Sigmoid colon (tissue), 4 donors: ENCODE data around the gene PTGES2.

Experiments used
- CTCF ChIP-seq, 4 experiments: fragments of 450-650 bp in 3 of 4; fragments of 200-600 bp in 1 of 4; IDR thresholded peaks; one replicate each; pipeline ENCODE4 v1.5.1; 2016 to 2019; ENCODE audit warnings: antibody characterized with exemption in 4 of 4, mild to moderate bottlenecking in 3 of 4, moderate library complexity in 2 of 4
- EP300 ChIP-seq, 4 donors: sonication (generic); formaldehyde crosslinking; IDR thresholded peaks; one replicate each; pipeline ENCODE4 v1.6.1; 2017; ENCODE audit warnings: antibody characterized with exemption in 4 of 4
- POLR2A ChIP-seq, 2 donors: fragments of 450-650 bp; IDR thresholded peaks; one replicate each; pipeline ENCODE4 v1.6.1; 2016; ENCODE audit warnings: antibody characterized with exemption in 2 of 2, mild to moderate bottlenecking in 2 of 2, moderate library complexity in 2 of 2
- POLR2AphosphoS5 ChIP-seq, 4 donors: sonication (generic); formaldehyde crosslinking; IDR thresholded peaks; one replicate each; pipeline ENCODE4 v1.6.1; 2017; ENCODE audit warnings: antibody characterized with exemption in 4 of 4

- TF ChIP-seq CTCF (IDR thresholded peaks at IDR 0.05) (no peak), POLR2A (IDR thresholded peaks at IDR 0.05) (no peak), POLR2AphosphoS5 (IDR thresholded peaks at IDR 0.05) (no peak), EP300 (IDR thresholded peaks at IDR 0.05) (no peak)
These were observed 13.0 kb downstream of the PTGES2 start for GRCh38 chr9:128114326-128115186.
